Measurements from ENCODE around the gene CAMK2G. TPM values are rescaled to one million over a fixed set of nuclear protein-coding genes. Genes with fewer than 3 reads are reported as not detected.

Gene CAMK2G
- total RNA-seq, 1 donor from 2014 or later, result 25.9 TPM

- H3K9me3 Mint-ChIP-seq (ENCODE audit: unreplicated experiment), result peaks cover 2% of the 10 kb centered on the region
Observed at GRCh38 chr10:73855413-73855812, 18.9 kb downstream of the CAMK2G start.

GRCh38 chr10:73854310-73854709 is 20.0 kb downstream of the CAMK2G start:
- no peak for DNase-seq
- TF ChIP-seq CTCF (IDR thresholded peaks at IDR 0.05; ENCODE audit: partially characterized antibody, unreplicated experiment), result no peak
- peaks cover 5% of the 10 kb centered on the region for H3K27me3 Mint-ChIP-seq (ENCODE audit: unreplicated experiment)
- H3K27ac Mint-ChIP-seq (ENCODE audit: unreplicated experiment), result no peak overlapping the region
- H3K9me3 Mint-ChIP-seq (ENCODE audit: unreplicated experiment), result peaks cover 2% of the 10 kb centered on the region
- H3K4me3 Mint-ChIP-seq (ENCODE audit: unreplicated experiment), result no peak overlapping the region
- peaks cover 4% of the 10 kb centered on the region for H3K4me1 Mint-ChIP-seq (ENCODE audit: low read depth, unreplicated experiment)
- H3K36me3 Mint-ChIP-seq (ENCODE audit: unreplicated experiment), result no peaks in the 10 kb centered on the region

More at GRCh38 chr10:73855413-73855812, 18.9 kb downstream of the CAMK2G start:
- TF ChIP-seq CTCF (IDR thresholded peaks at IDR 0.05; ENCODE audit: partially characterized antibody, unreplicated experiment), result no peak
- no peak overlapping the region for H3K4me3 Mint-ChIP-seq (ENCODE audit: unreplicated experiment)
- H3K36me3 Mint-ChIP-seq (ENCODE audit: unreplicated experiment), result no peaks in the 10 kb centered on the region
- no peak for DNase-seq
- no peak overlapping the region for H3K27ac Mint-ChIP-seq (ENCODE audit: unreplicated experiment)
- H3K4me1 Mint-ChIP-seq (ENCODE audit: low read depth, unreplicated experiment), result peaks cover 5% of the 10 kb centered on the region
- peaks cover 5% of the 10 kb centered on the region for H3K27me3 Mint-ChIP-seq (ENCODE audit: unreplicated experiment)

GRCh38 chr10:73853196-73853595 is 21.2 kb downstream of the CAMK2G start:
- no peak for TF ChIP-seq CTCF (IDR thresholded peaks at IDR 0.05; ENCODE audit: partially characterized antibody, unreplicated experiment)
- Mint-ChIP-seq H3K27me3 (ENCODE audit: unreplicated experiment) (peaks cover 4% of the 10 kb centered on the region), H3K27ac (ENCODE audit: unreplicated experiment) (no peak overlapping the region), H3K9me3 (ENCODE audit: unreplicated experiment) (peaks cover 2% of the 10 kb centered on the region), H3K36me3 (ENCODE audit: unreplicated experiment) (no peaks in the 10 kb centered on the region), H3K4me1 (ENCODE audit: low read depth, unreplicated experiment) (peaks cover 1% of the 10 kb centered on the region), H3K4me3 (ENCODE audit: unreplicated experiment) (no peak overlapping the region)
- no peak for DNase-seq

GRCh38 chr10:73850863-73851461 is 23.4 kb downstream of the CAMK2G start:
- Mint-ChIP-seq H3K27ac (ENCODE audit: unreplicated experiment) (no peak overlapping the region), H3K4me1 (ENCODE audit: low read depth, unreplicated experiment) (peaks cover 1% of the 10 kb centered on the region), H3K4me3 (ENCODE audit: unreplicated experiment) (no peak overlapping the region), H3K9me3 (ENCODE audit: unreplicated experiment) (peaks cover 2% of the 10 kb centered on the region), H3K36me3 (ENCODE audit: unreplicated experiment) (no peaks in the 10 kb centered on the region), H3K27me3 (ENCODE audit: unreplicated experiment) (peaks cover 8% of the 10 kb centered on the region)
- TF ChIP-seq CTCF (IDR thresholded peaks at IDR 0.05; ENCODE audit: partially characterized antibody, unreplicated experiment), result no peak
- no peak for DNase-seq

GRCh38 chr10:73850211-73850610 is 24.1 kb downstream of the CAMK2G start:
- Mint-ChIP-seq H3K9me3 (ENCODE audit: unreplicated experiment) (peaks cover 2% of the 10 kb centered on the region), H3K4me3 (ENCODE audit: unreplicated experiment) (no peak overlapping the region), H3K27me3 (ENCODE audit: unreplicated experiment) (peaks cover 8% of the 10 kb centered on the region), H3K27ac (ENCODE audit: unreplicated experiment) (no peak overlapping the region), H3K36me3 (ENCODE audit: unreplicated experiment) (no peaks in the 10 kb centered on the region), H3K4me1 (ENCODE audit: low read depth, unreplicated experiment) (peaks cover 1% of the 10 kb centered on the region)
- no peak for DNase-seq
- TF ChIP-seq CTCF (IDR thresholded peaks at IDR 0.05; ENCODE audit: partially characterized antibody, unreplicated experiment), result no peak
